GM19438 (cell line): Measurements from ENCODE around the gene C19orf73.
"Not testable (repeated sequence)": the region's sequence is repeated elsewhere in the genome, so short reads cannot be mapped to it uniquely, and the experiment has no call there.

Experiments used
- ATAC-seq: cut with Tn5 transposase; IDR thresholded peaks from one replicate; pipeline ENCODE4 v1.9.1; 2021; ENCODE audit warnings: low read depth; ENCODE audit not compliant: unreplicated experiment

The C19orf73 gene

GRCh38 chr19:49104229-49104864 lies 14.6 kb downstream of the C19orf73 start:
- ATAC-seq = no peak

- no peak for ATAC-seq
Observed at GRCh38 chr19:49103331-49104085, 15.4 kb downstream of the C19orf73 start.

- no peak for ATAC-seq
Observed at GRCh38 chr19:49102303-49102702, 16.6 kb downstream of the C19orf73 start.

GRCh38 chr19:49101160-49101559 lies 17.8 kb downstream of the C19orf73 start:
- no peak for ATAC-seq

- no peak for ATAC-seq
Observed at GRCh38 chr19:49098795-49099194, 20.1 kb downstream of the C19orf73 start.

GRCh38 chr19:49097453-49098288 lies 21.3 kb downstream of the C19orf73 start:
- no peak for ATAC-seq

GRCh38 chr19:49094505-49095482 lies 24.1 kb downstream of the C19orf73 start:
- ATAC-seq = no peak

GRCh38 chr19:49092686-49093085 lies 26.3 kb downstream of the C19orf73 start:
- no peak for ATAC-seq

GRCh38 chr19:49091391-49092038 lies 27.4 kb downstream of the C19orf73 start:
- ATAC-seq = no peak

GRCh38 chr19:49086296-49086695 lies 32.6 kb downstream of the C19orf73 start:
- no peak for ATAC-seq

- ATAC-seq = no peak
Observed at GRCh38 chr19:49085868-49086232, 33.1 kb downstream of the C19orf73 start.

- ATAC-seq = peak; percentile 85
Observed at GRCh38 chr19:49085020-49085867, 33.7 kb downstream of the C19orf73 start, which contains the start of gene SNRNP70. Gene SNRNP70, plus strand, starts transcription at chr19:49085451. Its CDS starts 964 bp downstream, at chr19:49086415.

GRCh38 chr19:49084206-49085019 lies 34.5 kb downstream of the C19orf73 start:
- ATAC-seq = no peak

- ATAC-seq = no peak
Observed at GRCh38 chr19:49081273-49081672, 37.7 kb downstream of the C19orf73 start.

GRCh38 chr19:49080392-49080791 lies 38.6 kb downstream of the C19orf73 start:
- ATAC-seq = no peak

- not testable (repeated sequence) for ATAC-seq
Observed at GRCh38 chr19:49074869-49075268, 44.1 kb downstream of the C19orf73 start.

GRCh38 chr19:49073514-49074378 lies 45.2 kb downstream of the C19orf73 start:
- no peak for ATAC-seq
